WTC11 (cell line): ENCODE data around the gene ADGRF1. TPM values are rescaled to one million over a fixed set of nuclear protein-coding genes. Genes with fewer than 3 reads are reported as not detected.
"Not testable (repeated sequence)": the region's sequence is repeated elsewhere in the genome, so short reads cannot be mapped to it uniquely, and the experiment has no call there.

ENCODE experiments used
- ATAC-seq: fragments of 200-7000 bp; cut with Tn5 transposase; 2 replicates; pipeline ENCODE4 v1.10.0; 2021; ENCODE audit warnings: mild to moderate bottlenecking, moderate library complexity
- CTCF ChIA-PET: fragments of 300-600 bp; sonication (Branson Sonifier 250); formaldehyde crosslinking; loops from one replicate; lab custom pipeline; 2021; ENCODE audit warnings: antibody characterized with exemption; lab: Charles Lee
- POLR2A ChIA-PET: fragments of 350-600 bp; sonication (Branson Sonifier 250); formaldehyde crosslinking; loops from one replicate; lab custom pipeline; 2021; ENCODE audit warnings: antibody characterized with exemption; lab: Charles Lee
- DNase-seq: peaks from one replicate; pipeline ENCODE4 v3.0.0; 2021; ENCODE audit warnings: low spot score
- H3K27ac Mint-ChIP-seq: 2 replicates; pipeline ENCODE4 v1.8.0; 2021; ENCODE audit warnings: mixed read lengths
- H3K27me3 Mint-ChIP-seq: 2 replicates; pipeline ENCODE4 v1.8.0; 2021; ENCODE audit warnings: low read depth, mild to moderate bottlenecking, moderate library complexity, mixed read lengths
- H3K36me3 Mint-ChIP-seq: 2 replicates; pipeline ENCODE4 v1.8.0; 2021; ENCODE audit warnings: mixed read lengths
- H3K4me1 Mint-ChIP-seq: 2 replicates; pipeline ENCODE4 v1.8.0; 2022; ENCODE audit warnings: mixed read lengths
- H3K4me3 Mint-ChIP-seq: 2 replicates; pipeline ENCODE4 v1.8.0; 2021; ENCODE audit warnings: mild to moderate bottlenecking, moderate library complexity, mixed read lengths
- H3K9me3 Mint-ChIP-seq: 2 replicates; pipeline ENCODE4 v1.8.0; 2021; ENCODE audit warnings: mixed read lengths
- ATF1 ChIP-seq: sonication (generic); formaldehyde crosslinking; IDR thresholded peaks from 2 replicates; pipeline ENCODE4 v1.8.1; 2023; ENCODE audit warnings: mild to moderate bottlenecking, moderate library complexity, missing genetic modification reagents
- ATF3 ChIP-seq: sonication (generic); formaldehyde crosslinking; conservative IDR thresholded peaks from 2 replicates; pipeline ENCODE4 v1.8.1; 2022; ENCODE audit warnings: mild to moderate bottlenecking, missing genetic modification reagents
- E2F5 ChIP-seq: sonication (generic); formaldehyde crosslinking; IDR thresholded peaks from 2 replicates; pipeline ENCODE4 v1.8.1; 2022; ENCODE audit warnings: mild to moderate bottlenecking, moderate library complexity, missing genetic modification reagents
- FOXJ3 ChIP-seq: sonication (generic); formaldehyde crosslinking; IDR thresholded peaks from 2 replicates; pipeline ENCODE4 v1.9.0; 2021; ENCODE audit warnings: missing genetic modification reagents, mild to moderate bottlenecking, borderline replicate concordance
- FOXP4 ChIP-seq: sonication (generic); formaldehyde crosslinking; IDR thresholded peaks from 2 replicates; pipeline ENCODE4 v1.8.0; 2022; ENCODE audit warnings: mild to moderate bottlenecking, missing genetic modification reagents
- GABPB1 ChIP-seq: sonication (generic); formaldehyde crosslinking; IDR thresholded peaks from 2 replicates; pipeline ENCODE4 v1.8.1; 2023; ENCODE audit warnings: mild to moderate bottlenecking, missing genetic modification reagents
- NFATC4 ChIP-seq: fragments of 250-450 bp; sonication (Bioruptor Pico); IDR thresholded peaks from 2 replicates; pipeline ENCODE4 v1.9.0; 2021; ENCODE audit warnings: mild to moderate bottlenecking
- OVOL2 ChIP-seq: fragments of 250-450 bp; sonication (Bioruptor Pico); IDR thresholded peaks from 2 replicates; pipeline ENCODE4 v1.9.0; 2021; ENCODE audit warnings: mild to moderate bottlenecking, borderline replicate concordance
- ZBTB21 ChIP-seq: sonication (generic); formaldehyde crosslinking; IDR thresholded peaks from 2 replicates; pipeline ENCODE4 v1.8.1; 2023; ENCODE audit warnings: mild to moderate bottlenecking, missing genetic modification reagents, borderline replicate concordance
- ZBTB43 ChIP-seq: sonication (generic); formaldehyde crosslinking; IDR thresholded peaks from 2 replicates; pipeline ENCODE4 v1.8.1; 2023; ENCODE audit warnings: mild to moderate bottlenecking, missing genetic modification reagents
- ZNF263 ChIP-seq: sonication (generic); formaldehyde crosslinking; IDR thresholded peaks from 2 replicates; pipeline ENCODE4 v1.8.1; 2022; ENCODE audit warnings: low read depth, mild to moderate bottlenecking, moderate library complexity, missing genetic modification reagents
- total RNA-seq: library from RNA; stranded (reverse); gene quantifications from 3 replicates; pipeline ENCODE4 v1.2.3, GENCODE V29; 2021
- TF ChIP-seq, protein P1 (sequence below): sonication (generic); formaldehyde crosslinking; IDR thresholded peaks from 2 replicates; pipeline ENCODE4 v1.8.1; 2022; ENCODE audit warnings: low read depth, missing genetic modification reagents, borderline replicate concordance

Gene ADGRF1
- total RNA-seq, 1 experiment from 2014 or later, result 0.26 TPM

- DNase-seq (no peak), ATAC-seq (no peak)
- Mint-ChIP-seq H3K4me3 (no peak overlapping the region), H3K36me3 (no peaks in the 10 kb centered on the region), H3K4me1 (peaks cover 5% of the 10 kb centered on the region; the same call in 1 of the 2 replicates), H3K9me3 (peaks cover 8% of the 10 kb centered on the region), H3K27ac (no peak overlapping the region), H3K27me3 (no peaks in the 10 kb centered on the region)
- TF ChIP-seq FOXJ3 (CRISPR knock-in tag) (no peak), NFATC4 (CRISPR knock-in tag) (no peak), FOXP4 (CRISPR knock-in tag) (no peak), ATF3 (CRISPR knock-in tag) (no peak)
- TF ChIP-seq, protein P1, sequence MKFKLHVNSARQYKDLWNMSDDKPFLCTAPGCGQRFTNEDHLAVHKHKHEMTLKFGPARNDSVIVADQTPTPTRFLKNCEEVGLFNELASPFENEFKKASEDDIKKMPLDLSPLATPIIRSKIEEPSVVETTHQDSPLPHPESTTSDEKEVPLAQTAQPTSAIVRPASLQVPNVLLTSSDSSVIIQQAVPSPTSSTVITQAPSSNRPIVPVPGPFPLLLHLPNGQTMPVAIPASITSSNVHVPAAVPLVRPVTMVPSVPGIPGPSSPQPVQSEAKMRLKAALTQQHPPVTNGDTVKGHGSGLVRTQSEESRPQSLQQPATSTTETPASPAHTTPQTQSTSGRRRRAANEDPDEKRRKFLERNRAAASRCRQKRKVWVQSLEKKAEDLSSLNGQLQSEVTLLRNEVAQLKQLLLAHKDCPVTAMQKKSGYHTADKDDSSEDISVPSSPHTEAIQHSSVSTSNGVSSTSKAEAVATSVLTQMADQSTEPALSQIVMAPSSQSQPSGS, result no peak
- ChIA-PET POLR2A (no interaction called here), CTCF (interaction anchor here (1.2 kb wide), 1 partner anchor 10 kb away, joined by 4 read pairs; no protein-coding TSS in a partner anchor)
These were observed 14.7 kb upstream of the ADGRF1 start for GRCh38 chr6:47056832-47057231.

- POLR2A ChIA-PET, ATAC-seq, H3K27ac Mint-ChIP-seq, H3K27me3 Mint-ChIP-seq, H3K4me3 Mint-ChIP-seq, H3K36me3 Mint-ChIP-seq, CTCF ChIA-PET, DNase-seq, H3K9me3 Mint-ChIP-seq, H3K4me1 Mint-ChIP-seq: not testable (repeated sequence)
These were observed 12.2 kb upstream of the ADGRF1 start for GRCh38 chr6:47054302-47054701.

DNA sequence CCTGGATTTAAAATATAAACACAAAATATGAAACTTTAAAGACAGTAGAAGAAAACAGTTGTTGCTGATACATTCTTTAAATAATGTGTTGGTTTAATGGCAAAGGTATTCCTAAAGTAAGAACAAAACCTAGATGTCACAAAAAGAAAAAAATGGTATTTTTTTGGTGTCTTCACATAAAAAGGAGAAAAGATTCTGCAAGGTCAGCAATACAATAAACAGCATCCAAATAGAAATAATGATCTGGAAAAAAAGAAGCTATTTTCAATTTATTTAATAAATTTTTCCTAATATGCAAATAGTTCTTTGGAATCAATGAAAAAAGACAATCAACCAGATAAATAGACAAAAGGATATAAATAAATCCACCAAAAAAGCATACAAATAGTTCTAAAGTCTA is 6.5 kb upstream of the ADGRF1 start:
- POLR2A ChIA-PET, result no interaction called here
- peaks cover 9% of the 10 kb centered on the region for H3K4me1 Mint-ChIP-seq
- no peak overlapping the region for H3K27ac Mint-ChIP-seq
- no peak for ATAC-seq
- no peak for DNase-seq
- no peak for TF ChIP-seq ZNF263 (CRISPR knock-in tag)
- TF ChIP-seq ZBTB21 (CRISPR knock-in tag), result no peak
- TF ChIP-seq ATF1 (CRISPR knock-in tag), result no peak
- TF ChIP-seq ZBTB43 (CRISPR knock-in tag), result no peak
- no peak for TF ChIP-seq GABPB1 (CRISPR knock-in tag)
- no peak for TF ChIP-seq E2F5 (CRISPR knock-in tag)
- no peak for TF ChIP-seq OVOL2 (CRISPR knock-in tag)
- TF ChIP-seq FOXJ3 (CRISPR knock-in tag), result no peak
- H3K9me3 Mint-ChIP-seq, result no peaks in the 10 kb centered on the region
- H3K4me3 Mint-ChIP-seq, result no peak overlapping the region
- H3K27me3 Mint-ChIP-seq, result no peaks in the 10 kb centered on the region
- CTCF ChIA-PET, result no interaction called here
- H3K36me3 Mint-ChIP-seq, result no peaks in the 10 kb centered on the region
